Jurkat, Clone E6-1 (cell line): ENCODE data around the gene POU3F1. TPM values are rescaled to one million over a fixed set of nuclear protein-coding genes. Genes with fewer than 3 reads are reported as not detected.

Experiments
- DNase-seq: peaks from one replicate; pipeline ENCODE4 v3.0.0-alpha.2; 2011; ENCODE audit warnings: low read depth, low spot score
- H3K4me3 ChIP-seq: 2 replicates; pipeline ENCODE4 v1.5.1; 2011; ENCODE audit warnings: mild to moderate bottlenecking, low read length, control low read depth, moderate library complexity
- polyA plus RNA-seq: library from polyadenylated mRNA; unstranded; fragments of >200 nt; gene quantifications from one replicate; pipeline ENCODE4 v1.2.1, GENCODE V29; 2012; ENCODE audit warnings: missing spikeins; ENCODE audit not compliant: insufficient read length, insufficient read depth

The POU3F1 gene
- not detected for polyA plus RNA-seq

GRCh38 chr1:38046333-38046883 is at the start of gene POU3F1:
POU3F1 (minus strand) TSS chr1:38046793; CDS start chr1:38046743, 50 bp downstream.
- DNase-seq: no peak
- peak within 1 kb of the TSS; percentile 29 for H3K4me3 ChIP-seq

GRCh38 chr1:38095454-38095931 is 48.9 kb upstream of the POU3F1 start:
- H3K4me3 ChIP-seq: no peak overlapping the region
- no peak for DNase-seq

GRCh38 chr1:38094711-38095290 is 48.2 kb upstream of the POU3F1 start:
- no peak for DNase-seq
- no peak overlapping the region for H3K4me3 ChIP-seq

GRCh38 chr1:38093569-38094520 is 47.3 kb upstream of the POU3F1 start:
- no peak for DNase-seq
- H3K4me3 ChIP-seq: no peak overlapping the region

- H3K4me3 ChIP-seq: no peak overlapping the region
- no peak for DNase-seq
These were observed 45.7 kb upstream of the POU3F1 start for GRCh38 chr1:38092256-38092655.

GRCh38 chr1:38090796-38091195 is 44.2 kb upstream of the POU3F1 start:
- no peak for DNase-seq
- H3K4me3 ChIP-seq: no peak overlapping the region

- H3K4me3 ChIP-seq: no peak overlapping the region
- DNase-seq: no peak
These were observed 43.2 kb upstream of the POU3F1 start for GRCh38 chr1:38089712-38090360.

GRCh38 chr1:38088791-38089190 is 42.2 kb upstream of the POU3F1 start:
- no peak overlapping the region for H3K4me3 ChIP-seq
- no peak for DNase-seq

GRCh38 chr1:38088366-38088765 is 41.8 kb upstream of the POU3F1 start:
- H3K4me3 ChIP-seq: no peak overlapping the region
- DNase-seq: no peak

GRCh38 chr1:38087676-38088075 is 41.1 kb upstream of the POU3F1 start:
- no peak overlapping the region for H3K4me3 ChIP-seq
- no peak for DNase-seq

- no peak overlapping the region for H3K4me3 ChIP-seq
- DNase-seq: no peak
These were observed 39.2 kb upstream of the POU3F1 start for GRCh38 chr1:38085666-38086330.

GRCh38 chr1:38084700-38085099 is 38.1 kb upstream of the POU3F1 start:
- H3K4me3 ChIP-seq: no peak overlapping the region
- DNase-seq: no peak

- H3K4me3 ChIP-seq: no peak overlapping the region
- DNase-seq: no peak
These were observed 37.5 kb upstream of the POU3F1 start for GRCh38 chr1:38084113-38084512.

GRCh38 chr1:38083541-38083940 is 36.9 kb upstream of the POU3F1 start:
- no peak overlapping the region for H3K4me3 ChIP-seq
- DNase-seq: no peak

GRCh38 chr1:38082769-38083263 is 36.2 kb upstream of the POU3F1 start:
- no peak for DNase-seq
- no peak overlapping the region for H3K4me3 ChIP-seq

GRCh38 chr1:38079019-38079418 is 32.4 kb upstream of the POU3F1 start:
- no peak for DNase-seq

GRCh38 chr1:38077523-38078147 is 31.0 kb upstream of the POU3F1 start:
- no peak for DNase-seq
- H3K4me3 ChIP-seq: no peak overlapping the region

More at GRCh38 chr1:38079019-38079418, 32.4 kb upstream of the POU3F1 start:
- no peak overlapping the region for H3K4me3 ChIP-seq

GRCh38 chr1:38076455-38076854 is 29.9 kb upstream of the POU3F1 start:
- H3K4me3 ChIP-seq: no peak overlapping the region
- DNase-seq: no peak
